ENCODE data around the gene CCDC178. TPM values are rescaled to one million over a fixed set of nuclear protein-coding genes. Genes with fewer than 3 reads are reported as not detected.

CCDC178 gene
- total and polyA plus RNA-seq, 2 donors (not counting 1 experiment from before 2014, with no cell fraction given) = 0.17 TPM; not detected in 1

DNA sequence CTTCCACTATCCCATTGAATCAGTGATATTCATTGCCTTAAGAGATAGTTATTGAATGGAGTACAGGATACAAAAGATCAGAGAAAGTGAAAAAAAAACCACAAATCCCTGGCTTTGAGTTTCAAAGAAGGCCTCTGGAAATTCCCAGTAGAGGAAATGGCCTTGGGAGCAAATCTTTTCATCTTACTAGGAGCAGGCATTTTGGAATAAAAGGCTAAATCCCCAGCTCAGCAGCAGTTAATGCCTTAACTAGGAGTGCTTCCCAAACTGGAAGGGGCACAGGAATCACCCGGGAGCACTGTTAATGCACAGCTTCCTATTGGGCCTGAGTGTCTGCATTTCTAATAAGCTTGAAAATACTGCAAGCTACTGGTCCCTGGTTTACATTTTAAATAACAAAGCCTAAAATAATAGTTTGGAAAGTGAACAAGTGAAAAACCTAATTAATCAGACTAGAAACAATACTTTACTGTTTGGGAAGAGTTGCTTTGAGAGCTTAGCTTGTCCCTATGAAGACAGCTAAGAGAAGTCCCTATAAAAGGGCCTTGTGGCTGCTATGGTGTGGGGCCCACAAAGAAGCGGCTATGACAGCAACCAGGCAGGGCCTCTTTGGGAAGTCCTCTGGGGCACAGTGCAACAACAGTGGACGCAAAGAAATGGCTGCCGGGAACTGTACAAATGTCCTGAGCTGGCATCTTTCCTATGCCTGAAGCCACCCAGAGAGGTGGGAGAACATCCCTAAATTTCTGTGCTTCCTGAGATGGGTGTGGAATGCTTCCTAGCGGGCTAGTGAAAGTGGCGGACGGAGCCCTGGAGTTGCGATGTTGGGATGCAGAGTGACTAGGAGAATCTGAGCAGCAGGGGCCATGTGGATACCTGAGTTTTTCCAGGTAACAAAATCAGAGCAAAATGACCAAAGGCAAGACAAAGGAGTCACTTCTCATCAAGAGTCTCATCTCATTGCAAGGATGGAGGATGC lies 550.6 kb downstream of the CCDC178 start:
- Histone ChIP-seq H3K4me1 (ENCODE audit: control insufficient read depth, extremely low read depth, insufficient read depth, low read length) (no peaks in the 10 kb centered on the region), H3K4me3 (replicated peaks in 1 of 4; ENCODE audit: control extremely low read depth in 1 of 4, insufficient read depth in 1 of 4, low read depth in 3 of 4, low read length in 4 of 4) (no peak overlapping the region), H3K79me2 (ENCODE audit: control insufficient read depth, insufficient read depth, low read length) (no peaks in the 10 kb centered on the region), H3K27ac (ENCODE audit: insufficient read depth, low read length) (no peak overlapping the region), H2AFZ (ENCODE audit: low read length) (no peak overlapping the region), H3K4me2 (ENCODE audit: extremely low read depth, insufficient read depth, low read length) (no peak overlapping the region), H3K9me3 (ENCODE audit: control insufficient read depth, insufficient read depth, low read depth, low read length) (no peaks in the 10 kb centered on the region), H4K20me1 (ENCODE audit: control insufficient read depth, extremely low read depth, insufficient read depth, low read length) (no peaks in the 10 kb centered on the region), H3K36me3 (ENCODE audit: control insufficient read depth, insufficient read depth, low read length) (no peaks in the 10 kb centered on the region), H3K27me3 (ENCODE audit: control insufficient read depth, insufficient read depth, low read length) (no peaks in the 10 kb centered on the region), H3K9ac (ENCODE audit: insufficient read depth, low read length) (no peak overlapping the region)
- DNase-seq (ENCODE audit: low read depth in 2 of 2) = no peak
- TF ChIP-seq, protein P1, sequence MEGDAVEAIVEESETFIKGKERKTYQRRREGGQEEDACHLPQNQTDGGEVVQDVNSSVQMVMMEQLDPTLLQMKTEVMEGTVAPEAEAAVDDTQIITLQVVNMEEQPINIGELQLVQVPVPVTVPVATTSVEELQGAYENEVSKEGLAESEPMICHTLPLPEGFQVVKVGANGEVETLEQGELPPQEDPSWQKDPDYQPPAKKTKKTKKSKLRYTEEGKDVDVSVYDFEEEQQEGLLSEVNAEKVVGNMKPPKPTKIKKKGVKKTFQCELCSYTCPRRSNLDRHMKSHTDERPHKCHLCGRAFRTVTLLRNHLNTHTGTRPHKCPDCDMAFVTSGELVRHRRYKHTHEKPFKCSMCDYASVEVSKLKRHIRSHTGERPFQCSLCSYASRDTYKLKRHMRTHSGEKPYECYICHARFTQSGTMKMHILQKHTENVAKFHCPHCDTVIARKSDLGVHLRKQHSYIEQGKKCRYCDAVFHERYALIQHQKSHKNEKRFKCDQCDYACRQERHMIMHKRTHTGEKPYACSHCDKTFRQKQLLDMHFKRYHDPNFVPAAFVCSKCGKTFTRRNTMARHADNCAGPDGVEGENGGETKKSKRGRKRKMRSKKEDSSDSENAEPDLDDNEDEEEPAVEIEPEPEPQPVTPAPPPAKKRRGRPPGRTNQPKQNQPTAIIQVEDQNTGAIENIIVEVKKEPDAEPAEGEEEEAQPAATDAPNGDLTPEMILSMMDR (conservative IDR thresholded peaks at IDR 0.05 in 1 of 2, IDR thresholded peaks at IDR 0.05 in 1 of 2; ENCODE audit: low read depth in 1 of 2, low read length in 2 of 2) = no peak
- no peak for TF ChIP-seq EZH2 (IDR thresholded peaks at IDR 0.05; ENCODE audit: low read length, missing control alignments)

DNA sequence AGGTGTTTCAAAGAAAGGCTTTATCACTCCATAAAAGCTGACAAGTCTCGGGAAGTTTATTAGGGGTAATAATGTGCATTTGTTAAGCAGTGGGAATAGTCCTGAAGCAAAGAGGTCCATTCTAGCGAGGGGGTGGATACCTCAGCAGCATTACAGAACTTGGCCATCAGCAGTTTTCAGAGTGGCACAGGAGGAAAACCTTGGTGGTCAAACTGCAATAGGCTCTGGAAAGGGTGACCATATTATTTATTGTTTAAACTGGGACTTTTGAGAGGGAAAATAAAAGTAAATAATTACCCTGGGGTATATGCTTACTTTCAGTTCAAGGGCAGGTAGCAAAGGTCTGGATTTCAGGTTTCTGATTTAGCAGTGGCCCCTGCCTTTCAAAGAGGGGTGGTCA lies 552.2 kb downstream of the CCDC178 start:
- Histone ChIP-seq H3K4me2 (ENCODE audit: extremely low read depth, insufficient read depth, low read length) (no peak overlapping the region), H3K9me3 (ENCODE audit: control insufficient read depth, insufficient read depth, low read depth, low read length) (no peaks in the 10 kb centered on the region), H4K20me1 (ENCODE audit: control insufficient read depth, extremely low read depth, insufficient read depth, low read length) (no peaks in the 10 kb centered on the region), H3K36me3 (ENCODE audit: control insufficient read depth, insufficient read depth, low read length) (no peaks in the 10 kb centered on the region), H3K79me2 (ENCODE audit: control insufficient read depth, insufficient read depth, low read length) (no peaks in the 10 kb centered on the region), H3K9ac (ENCODE audit: insufficient read depth, low read length) (no peak overlapping the region), H3K27me3 (ENCODE audit: control insufficient read depth, insufficient read depth, low read length) (no peaks in the 10 kb centered on the region), H2AFZ (ENCODE audit: low read length) (no peak overlapping the region), H3K4me1 (ENCODE audit: control insufficient read depth, extremely low read depth, insufficient read depth, low read length) (no peaks in the 10 kb centered on the region), H3K27ac (ENCODE audit: insufficient read depth, low read length) (no peak overlapping the region), H3K4me3 (replicated peaks in 1 of 4; ENCODE audit: control extremely low read depth in 1 of 4, insufficient read depth in 1 of 4, low read depth in 3 of 4, low read length in 4 of 4) (no peak overlapping the region)
- no peak for DNase-seq (ENCODE audit: low read depth in 2 of 2)
- TF ChIP-seq EZH2 (IDR thresholded peaks at IDR 0.05; ENCODE audit: low read length, missing control alignments) = no peak
- TF ChIP-seq, protein P1 (conservative IDR thresholded peaks at IDR 0.05 in 1 of 2, IDR thresholded peaks at IDR 0.05 in 1 of 2; ENCODE audit: low read depth in 1 of 2, low read length in 2 of 2) = no peak

Other genes with a start within 250 kb of the CCDC178 start
- 0.51 and 0.66 TPM in 2 replicates for gene ASXL3, start 137.5 kb upstream of the CCDC178 start, total RNA-seq
- 0.06 and 0.16 TPM in 2 replicates for gene ASXL3, start 137.5 kb upstream of the CCDC178 start, polyA plus RNA-seq